ENCODE data around the gene POPDC2.

Gene POPDC2

GRCh38 chr3:119630128-119630879 lies 30.1 kb downstream of the POPDC2 start:
- Histone ChIP-seq H3K27ac (replicated peaks) (peak overlapping the region; percentile 49), H3K27me3 (ENCODE audit: insufficient read depth, poor library complexity, severe bottlenecking) (no peaks in the 10 kb centered on the region), H3K4me3 (replicated peaks; ENCODE audit: insufficient read depth, low read length) (no peak overlapping the region)
- TF ChIP-seq SPI1 (IDR thresholded peaks at IDR 0.05; ENCODE audit: borderline replicate concordance, low read depth) (no peak), GABPA (IDR thresholded peaks at IDR 0.05; ENCODE audit: low read depth) (no peak), POLR2AphosphoS5 (IDR thresholded peaks at IDR 0.05; ENCODE audit: low read depth) (no peak), REST (IDR thresholded peaks at IDR 0.05; ENCODE audit: insufficient replicate concordance, low read depth) (no peak)
- TF ChIP-seq, protein P1, sequence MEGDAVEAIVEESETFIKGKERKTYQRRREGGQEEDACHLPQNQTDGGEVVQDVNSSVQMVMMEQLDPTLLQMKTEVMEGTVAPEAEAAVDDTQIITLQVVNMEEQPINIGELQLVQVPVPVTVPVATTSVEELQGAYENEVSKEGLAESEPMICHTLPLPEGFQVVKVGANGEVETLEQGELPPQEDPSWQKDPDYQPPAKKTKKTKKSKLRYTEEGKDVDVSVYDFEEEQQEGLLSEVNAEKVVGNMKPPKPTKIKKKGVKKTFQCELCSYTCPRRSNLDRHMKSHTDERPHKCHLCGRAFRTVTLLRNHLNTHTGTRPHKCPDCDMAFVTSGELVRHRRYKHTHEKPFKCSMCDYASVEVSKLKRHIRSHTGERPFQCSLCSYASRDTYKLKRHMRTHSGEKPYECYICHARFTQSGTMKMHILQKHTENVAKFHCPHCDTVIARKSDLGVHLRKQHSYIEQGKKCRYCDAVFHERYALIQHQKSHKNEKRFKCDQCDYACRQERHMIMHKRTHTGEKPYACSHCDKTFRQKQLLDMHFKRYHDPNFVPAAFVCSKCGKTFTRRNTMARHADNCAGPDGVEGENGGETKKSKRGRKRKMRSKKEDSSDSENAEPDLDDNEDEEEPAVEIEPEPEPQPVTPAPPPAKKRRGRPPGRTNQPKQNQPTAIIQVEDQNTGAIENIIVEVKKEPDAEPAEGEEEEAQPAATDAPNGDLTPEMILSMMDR (IDR thresholded peaks at IDR 0.05; ENCODE audit: insufficient read depth, low read length), result no peak
- DNase-seq (ENCODE audit: low read depth in 1 of 2, low spot score in 1 of 2), result peak; percentile 48 to 68

DNA sequence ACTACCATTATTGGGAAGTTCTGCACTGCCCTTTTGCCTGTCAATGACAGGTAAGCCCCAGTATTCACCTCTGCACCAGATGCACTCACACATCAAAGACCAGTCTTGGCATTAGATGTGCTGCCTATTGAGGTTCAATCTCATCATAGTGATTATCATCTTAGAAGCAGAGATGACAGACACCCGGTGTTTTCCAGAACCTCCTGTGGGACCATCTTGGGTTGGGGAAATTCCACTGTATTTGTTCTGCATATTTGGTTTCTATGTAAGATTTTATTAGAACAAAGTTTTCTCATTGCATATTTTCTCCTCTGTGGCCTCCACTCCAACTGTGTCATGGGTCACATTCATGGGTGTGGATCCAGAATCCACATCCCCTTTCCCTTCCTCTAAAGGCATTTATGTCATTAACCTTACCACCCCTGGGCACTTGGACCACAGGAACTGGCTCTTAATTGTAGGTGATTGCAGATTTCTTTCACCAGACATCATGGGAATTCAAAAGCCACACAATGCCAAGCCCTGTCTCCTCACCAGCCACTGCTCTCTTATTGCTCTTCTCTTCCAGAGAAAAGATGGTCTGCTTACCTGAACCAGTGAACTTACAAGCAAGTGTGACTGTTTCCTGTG lies 31.5 kb downstream of the POPDC2 start:
- TF ChIP-seq, protein P1 (IDR thresholded peaks at IDR 0.05; ENCODE audit: insufficient read depth, low read length), result no peak
- TF ChIP-seq GABPA (IDR thresholded peaks at IDR 0.05; ENCODE audit: low read depth), result no peak
- no peak for TF ChIP-seq POLR2AphosphoS5 (IDR thresholded peaks at IDR 0.05; ENCODE audit: low read depth)
- no peak for TF ChIP-seq SPI1 (IDR thresholded peaks at IDR 0.05; ENCODE audit: borderline replicate concordance, low read depth)
- no peak for TF ChIP-seq REST (IDR thresholded peaks at IDR 0.05; ENCODE audit: insufficient replicate concordance, low read depth)
- DNase-seq (ENCODE audit: low read depth in 1 of 2, low spot score in 1 of 2), result no peak
- H3K27ac ChIP-seq (replicated peaks), result no peak overlapping the region

DNA sequence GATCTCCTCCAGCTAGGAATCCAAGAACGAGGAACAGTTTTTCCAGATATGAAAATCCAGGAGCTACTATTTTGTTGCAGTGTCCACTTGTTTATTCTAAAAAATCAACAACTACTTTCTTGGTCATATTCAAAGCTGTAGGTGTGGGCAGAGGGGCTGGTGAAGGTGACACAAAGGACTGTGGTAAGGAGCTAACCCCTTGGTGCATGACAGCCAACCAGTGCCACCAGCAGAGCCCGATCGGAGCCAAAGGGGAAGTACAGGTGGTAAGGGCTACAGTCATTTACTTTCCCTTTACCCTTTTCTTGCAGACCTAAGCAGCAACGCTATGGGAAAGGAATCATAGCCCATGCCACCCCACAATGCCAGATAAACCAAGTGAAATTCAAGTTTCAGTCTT lies 32.0 kb downstream of the POPDC2 start:
- H3K27ac ChIP-seq (replicated peaks), result no peak overlapping the region; the same call in 1 of the 2 replicates
- no peak overlapping the region for H3K4me3 ChIP-seq (replicated peaks; ENCODE audit: insufficient read depth, low read length)
- TF ChIP-seq, protein P1 (IDR thresholded peaks at IDR 0.05; ENCODE audit: insufficient read depth, low read length), result no peak
- TF ChIP-seq SPI1 (IDR thresholded peaks at IDR 0.05; ENCODE audit: borderline replicate concordance, low read depth), result 0 out of 2 replicates have a peak, but pooled peaks have one; percentile 13
- H3K27me3 ChIP-seq (ENCODE audit: insufficient read depth, poor library complexity, severe bottlenecking), result no peaks in the 10 kb centered on the region
- DNase-seq (ENCODE audit: low read depth in 1 of 2, low spot score in 1 of 2), result peak in 1 of 2 experiments; percentile 72

More for the DNA sequence above, 31.5 kb downstream of the POPDC2 start:
- no peaks in the 10 kb centered on the region for H3K27me3 ChIP-seq (ENCODE audit: insufficient read depth, poor library complexity, severe bottlenecking)
- no peak overlapping the region for H3K4me3 ChIP-seq (replicated peaks; ENCODE audit: insufficient read depth, low read length)

All from HL-60 (cell line).